Body of pancreas (tissue), 4 donors: ENCODE data around the gene RAD51D.

Experiments
- POLR2A ChIP-seq, 3 donors: fragments of 450-650 bp; IDR thresholded peaks; one replicate each; pipeline ENCODE4 v1.6.1; 2016; ENCODE audit warnings: antibody characterized with exemption in 3 of 3, mild to moderate bottlenecking in 2 of 3
- TF ChIP-seq, protein P1 (sequence below), 7 experiments: fragments of 450-650 bp in 4 of 7; fragments of 200-600 bp in 3 of 7; sonication (generic) in 3 of 7; IDR thresholded peaks; one replicate each; pipeline ENCODE4 v1.5.1; 2016 to 2019; ENCODE audit warnings: antibody characterized with exemption in 7 of 7

DNA sequence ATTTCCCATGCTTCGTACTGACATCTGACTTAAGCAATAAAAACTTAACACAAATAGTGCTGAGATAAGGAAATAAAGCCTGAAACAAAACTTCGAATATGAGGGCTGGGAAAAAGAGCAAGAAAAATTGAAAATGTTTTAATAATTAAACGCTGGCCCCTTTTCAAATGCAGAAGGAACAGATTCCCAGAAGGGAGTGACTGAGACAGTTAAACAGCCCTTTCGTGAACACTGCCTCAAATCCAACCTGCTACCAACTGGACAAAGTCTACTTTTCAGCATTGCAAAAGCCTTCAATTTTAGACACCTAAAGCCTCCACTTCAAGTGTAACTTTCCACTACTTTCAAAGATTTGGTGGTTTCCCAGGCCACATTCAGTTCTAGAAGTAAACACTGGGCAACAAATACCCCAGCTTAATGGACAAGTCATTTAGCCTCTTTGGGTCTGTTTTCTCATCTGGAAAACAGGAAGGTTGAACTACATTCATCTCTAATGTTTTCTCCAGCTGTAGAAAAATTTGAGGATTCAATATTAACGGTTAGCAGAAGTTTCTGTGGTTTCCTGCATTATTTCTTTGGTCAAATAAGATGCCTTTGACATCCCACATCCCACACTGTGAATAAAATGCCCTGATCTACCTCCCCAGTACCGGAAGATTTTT is 68.0 kb downstream of the RAD51D start:
- TF ChIP-seq POLR2A (IDR thresholded peaks at IDR 0.05): no peak
- TF ChIP-seq, protein P1, sequence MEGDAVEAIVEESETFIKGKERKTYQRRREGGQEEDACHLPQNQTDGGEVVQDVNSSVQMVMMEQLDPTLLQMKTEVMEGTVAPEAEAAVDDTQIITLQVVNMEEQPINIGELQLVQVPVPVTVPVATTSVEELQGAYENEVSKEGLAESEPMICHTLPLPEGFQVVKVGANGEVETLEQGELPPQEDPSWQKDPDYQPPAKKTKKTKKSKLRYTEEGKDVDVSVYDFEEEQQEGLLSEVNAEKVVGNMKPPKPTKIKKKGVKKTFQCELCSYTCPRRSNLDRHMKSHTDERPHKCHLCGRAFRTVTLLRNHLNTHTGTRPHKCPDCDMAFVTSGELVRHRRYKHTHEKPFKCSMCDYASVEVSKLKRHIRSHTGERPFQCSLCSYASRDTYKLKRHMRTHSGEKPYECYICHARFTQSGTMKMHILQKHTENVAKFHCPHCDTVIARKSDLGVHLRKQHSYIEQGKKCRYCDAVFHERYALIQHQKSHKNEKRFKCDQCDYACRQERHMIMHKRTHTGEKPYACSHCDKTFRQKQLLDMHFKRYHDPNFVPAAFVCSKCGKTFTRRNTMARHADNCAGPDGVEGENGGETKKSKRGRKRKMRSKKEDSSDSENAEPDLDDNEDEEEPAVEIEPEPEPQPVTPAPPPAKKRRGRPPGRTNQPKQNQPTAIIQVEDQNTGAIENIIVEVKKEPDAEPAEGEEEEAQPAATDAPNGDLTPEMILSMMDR (IDR thresholded peaks at IDR 0.05): no peak
